Endometrium (tissue), 2 donors: Measurements from ENCODE around the gene RPL22L1.
A peak's percentile ranks its signal among the peaks of the same experiment; 100 is the strongest.
"Not testable (repeated sequence)": the region's sequence is repeated elsewhere in the genome, so short reads cannot be mapped to it uniquely, and the experiment has no call there.

ENCODE experiments used
- FAIRE-seq: peaks from 2 replicates; lab custom pipeline; 2012; peaks lifted over from hg19 to GRCh38; lab: Jason Lieb, UNC
- donor health status: control.
- donor health status: control.

Gene RPL22L1

DNA sequence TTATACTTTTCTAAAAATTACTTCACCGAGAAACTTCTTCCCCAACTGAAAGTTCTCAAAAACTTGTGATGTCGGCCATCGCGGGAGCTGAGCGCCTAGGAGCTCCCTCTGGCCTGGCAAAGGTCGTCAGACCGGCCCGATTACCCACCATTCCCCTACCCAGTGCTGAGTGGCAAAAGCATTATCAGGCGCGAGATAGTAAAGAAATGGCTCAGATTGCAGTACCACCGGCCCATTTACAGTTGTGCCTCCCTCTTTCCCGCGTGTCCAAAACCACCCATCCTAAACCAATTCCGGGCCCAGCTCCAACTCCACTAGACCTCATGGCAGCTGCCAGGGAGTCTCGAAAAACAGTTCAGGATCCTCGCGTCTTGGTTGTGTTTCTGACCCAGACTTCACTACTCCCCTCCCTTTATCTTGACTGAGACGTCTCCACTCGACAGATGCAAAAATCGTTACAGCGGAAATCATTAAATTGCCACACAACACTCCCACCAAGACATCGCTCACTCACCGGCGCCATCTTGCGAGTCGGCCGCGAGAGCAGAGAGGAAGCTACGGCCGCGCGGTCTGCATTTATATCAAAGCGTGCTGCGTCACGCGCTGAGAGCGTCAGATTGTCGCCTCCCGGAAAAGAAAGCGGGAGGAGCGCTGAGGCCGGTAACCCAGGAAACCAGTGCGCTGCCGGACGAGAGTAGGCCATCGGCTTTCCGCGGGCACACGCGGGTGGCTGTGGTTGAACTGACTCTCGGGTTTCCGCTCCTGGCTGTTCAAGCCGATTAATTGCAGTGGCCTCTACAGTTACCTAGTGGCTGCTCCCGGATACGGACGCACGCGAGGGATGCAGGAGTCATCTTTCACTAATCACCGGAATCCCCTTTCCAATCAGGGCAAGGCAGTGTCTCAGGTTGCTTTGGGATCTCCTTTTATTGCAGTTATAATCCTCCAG lies at the start of gene RPL22L1:
Gene RPL22L1, minus strand, starts transcription at position 551 of the 949 bp plus-strand sequence. Its CDS starts 28 bp downstream, at position 523.
- peak; percentile 87 for FAIRE-seq

DNA sequence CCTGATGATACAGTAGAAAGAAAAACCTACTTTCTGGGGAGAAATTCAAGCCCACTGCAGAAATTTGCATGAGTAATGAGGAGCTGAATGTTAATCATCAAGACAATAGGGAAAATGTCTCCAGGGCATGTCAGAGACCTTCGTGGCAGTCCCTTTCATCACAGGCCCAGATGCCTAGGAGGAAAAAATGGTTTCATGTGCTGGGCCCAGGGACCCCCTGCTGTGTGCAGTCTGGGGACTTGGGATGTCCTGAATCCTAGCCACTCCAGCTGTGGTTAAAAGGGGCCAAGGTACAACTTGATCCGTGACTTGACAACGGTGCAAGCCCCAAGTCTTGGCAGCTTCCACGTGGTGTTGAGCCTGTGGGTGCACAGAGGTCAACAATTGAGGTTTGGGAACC lies 48.7 kb upstream of the RPL22L1 start:
- FAIRE-seq: no peak

GRCh38 chr3:170914690-170915089 lies 44.7 kb upstream of the RPL22L1 start:
- FAIRE-seq: no peak

- no peak for FAIRE-seq
These were observed 44.2 kb upstream of the RPL22L1 start for GRCh38 chr3:170914212-170914611.

DNA sequence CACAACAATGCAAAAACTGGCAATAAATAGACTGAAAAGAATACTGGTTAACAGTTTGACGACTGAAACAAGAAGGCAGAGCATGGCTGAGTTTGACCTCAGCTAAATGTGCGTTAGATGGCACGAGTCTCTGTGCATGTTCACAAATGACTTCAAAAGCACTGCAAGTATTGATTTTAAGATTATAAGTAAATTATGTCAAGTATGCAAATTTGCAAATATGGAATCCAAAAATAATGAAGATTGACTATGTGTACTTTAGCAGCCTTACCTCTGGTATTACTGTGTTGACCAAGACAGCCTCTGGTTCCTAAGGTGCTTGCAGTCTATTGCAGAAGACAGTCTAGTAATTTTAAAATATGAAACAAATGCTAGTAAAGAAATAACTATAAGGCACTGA lies 41.1 kb upstream of the RPL22L1 start:
- FAIRE-seq: no peak

DNA sequence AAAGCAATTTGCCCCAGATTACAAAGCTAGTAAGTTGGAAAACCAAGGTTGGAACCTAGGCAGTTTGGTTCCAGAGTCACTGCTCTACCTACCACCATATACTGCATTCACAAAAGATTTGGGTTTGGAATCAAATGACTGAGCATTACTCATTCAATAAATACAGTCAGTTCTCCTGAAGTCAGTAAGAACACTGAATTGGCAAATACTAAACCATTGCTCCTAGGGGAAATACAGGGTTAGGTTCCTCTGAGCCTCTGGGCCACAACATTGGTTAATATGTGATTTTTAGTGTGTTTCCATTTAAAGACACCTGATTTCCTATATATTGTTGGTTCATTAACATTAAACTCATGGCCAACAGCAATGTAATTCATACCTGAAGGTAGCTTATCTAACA lies 40.5 kb upstream of the RPL22L1 start:
- FAIRE-seq: no peak

DNA sequence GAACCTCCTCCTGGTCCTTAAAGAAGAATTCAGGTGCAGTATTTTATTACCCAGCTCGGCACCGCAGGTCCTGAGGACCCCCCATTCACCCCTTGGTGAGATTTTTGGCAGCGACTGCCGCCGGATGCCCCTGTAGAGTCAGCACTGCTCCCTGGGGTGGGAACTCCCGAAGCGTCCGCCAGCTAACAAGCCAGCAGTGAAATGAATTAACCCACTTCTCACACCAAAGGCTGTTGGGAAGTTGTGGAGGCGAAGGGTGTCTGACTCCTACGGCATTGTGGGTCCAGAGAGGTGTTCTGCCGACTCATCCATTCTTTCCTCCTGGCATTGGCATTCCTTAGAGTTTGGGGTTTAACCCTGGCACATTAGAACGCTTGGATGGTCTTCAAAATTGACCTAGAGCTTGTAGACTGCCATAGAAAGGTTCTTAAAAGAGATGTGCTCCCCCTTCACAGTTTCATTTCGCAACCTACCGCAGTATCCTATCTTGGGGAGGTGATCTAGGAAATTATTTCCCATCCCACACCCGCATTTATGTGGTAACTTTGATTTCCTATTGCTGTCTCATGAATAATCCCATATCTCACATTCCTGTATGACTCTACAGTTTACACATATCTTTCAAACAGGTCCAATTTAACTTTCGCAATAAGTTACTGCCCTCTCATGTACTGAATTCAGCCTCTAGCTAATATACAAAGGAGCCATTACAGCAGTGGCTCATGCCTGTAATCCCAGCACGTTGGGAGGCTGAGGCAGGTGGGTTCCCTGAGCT lies 39.3 kb upstream of the RPL22L1 start:
- FAIRE-seq: no peak

- FAIRE-seq: no peak
These were observed 38.5 kb upstream of the RPL22L1 start, which contains the start of gene EIF5A2 for GRCh38 chr3:170908235-170909116. Gene EIF5A2 (minus strand): TSS chr3:170908637. CDS start chr3:170907806, 831 bp downstream.

- FAIRE-seq: no peak
These were observed 37.7 kb upstream of the RPL22L1 start for GRCh38 chr3:170907637-170908234.

GRCh38 chr3:170905862-170906261 lies 35.9 kb upstream of the RPL22L1 start:
- no peak for FAIRE-seq

DNA sequence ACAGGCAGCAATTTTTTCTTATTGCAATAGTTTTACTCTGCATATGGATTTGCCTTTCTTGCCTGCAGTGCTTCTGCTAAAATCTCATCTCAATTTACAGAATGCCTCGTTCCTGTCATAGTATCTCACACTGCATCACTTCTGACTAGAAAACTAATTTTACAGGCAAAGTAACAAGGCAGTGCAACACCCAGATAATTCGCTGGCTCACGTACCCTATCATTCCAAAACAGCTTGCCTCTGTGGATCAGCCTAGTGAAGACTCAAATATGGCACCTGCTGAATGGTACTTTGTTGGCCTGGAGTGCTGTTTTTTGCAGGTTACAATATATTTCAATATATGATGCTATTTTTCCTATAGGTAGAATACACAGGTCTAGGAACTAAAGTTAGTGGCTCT lies 33.1 kb upstream of the RPL22L1 start:
- FAIRE-seq: no peak

GRCh38 chr3:170899455-170899854 lies 29.5 kb upstream of the RPL22L1 start:
- FAIRE-seq: no peak

DNA sequence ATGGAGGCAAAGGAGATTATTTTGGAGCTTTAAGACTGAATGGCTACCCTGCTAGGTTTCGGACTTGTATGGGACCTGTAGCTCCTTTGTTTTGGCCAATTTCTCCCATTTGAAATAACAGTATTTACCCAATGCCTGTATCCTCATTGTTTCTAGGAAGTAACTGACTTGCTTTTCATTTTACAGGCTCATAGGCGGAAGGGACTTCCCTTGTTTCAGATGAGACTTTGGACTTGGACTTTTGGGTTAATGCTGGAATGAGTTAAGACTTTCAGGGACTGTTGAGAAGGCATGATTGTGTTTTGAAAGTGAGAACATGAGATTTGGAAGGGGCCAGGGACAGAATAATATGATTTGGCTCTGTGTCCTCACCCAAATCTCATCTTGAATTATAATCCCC lies 28.0 kb upstream of the RPL22L1 start:
- FAIRE-seq: no peak

DNA sequence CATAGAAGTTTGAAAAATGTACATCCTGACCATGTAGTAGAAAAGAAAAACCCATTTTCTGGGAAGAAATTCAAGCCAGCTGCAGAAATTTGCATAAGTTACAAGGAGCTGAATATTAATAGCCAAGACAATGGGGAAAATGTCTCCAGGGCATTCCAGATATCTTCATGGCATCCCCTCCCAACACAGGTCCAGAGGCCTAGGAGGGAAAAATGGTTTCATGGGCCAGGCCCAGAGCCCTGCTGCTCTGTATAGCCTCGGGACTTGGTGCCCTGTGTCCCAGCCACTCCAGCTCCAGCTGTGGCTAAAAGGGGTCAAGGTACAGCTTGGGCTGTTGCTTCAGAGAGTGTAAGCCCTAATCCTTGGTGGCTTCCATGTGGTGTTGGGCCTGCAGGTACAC lies 27.2 kb upstream of the RPL22L1 start:
- FAIRE-seq: not testable (repeated sequence)

DNA sequence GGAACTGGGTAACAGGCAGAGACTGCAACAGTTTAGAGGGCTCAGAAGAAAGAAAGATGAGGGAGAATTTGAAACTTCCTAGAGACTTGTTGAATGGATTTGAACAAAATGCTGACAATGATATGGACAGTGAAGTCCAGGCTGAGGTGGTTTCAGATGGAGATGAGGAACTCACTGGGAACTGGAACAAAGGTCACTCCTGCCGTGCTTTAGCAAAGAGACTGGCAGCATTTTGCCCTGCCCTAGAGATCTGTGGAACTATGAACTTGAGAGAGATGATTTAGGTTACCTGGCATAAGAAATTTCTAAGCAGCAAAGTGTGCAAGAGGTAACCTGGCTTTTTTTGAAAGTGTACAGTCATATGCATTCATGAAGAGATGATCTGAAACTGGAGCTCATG lies 26.8 kb upstream of the RPL22L1 start:
- no peak for FAIRE-seq

GRCh38 chr3:170896333-170896732 lies 26.3 kb upstream of the RPL22L1 start:
- FAIRE-seq: not testable (repeated sequence)

DNA sequence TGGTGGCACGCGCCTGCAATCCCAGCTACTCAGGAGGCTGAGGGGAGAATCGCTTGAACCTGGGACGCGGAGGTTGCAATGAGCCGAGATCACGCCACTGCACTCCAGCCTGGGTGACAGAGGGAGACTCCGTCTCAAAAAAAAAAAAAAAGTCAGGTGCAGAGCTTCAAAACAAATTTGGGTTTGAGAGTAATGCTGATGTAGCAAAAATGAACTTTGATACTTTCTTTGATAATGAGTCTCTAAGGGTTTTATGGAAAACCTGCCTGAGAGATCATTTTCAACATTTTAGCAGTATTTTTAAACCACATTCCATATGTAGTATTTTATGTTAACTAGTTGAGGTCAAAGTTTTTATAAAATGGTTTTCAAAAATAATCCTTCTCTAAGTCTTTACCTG lies 23.9 kb upstream of the RPL22L1 start:
- no peak for FAIRE-seq

- no peak for FAIRE-seq
These were observed 19.6 kb upstream of the RPL22L1 start for GRCh38 chr3:170889630-170890029.

DNA sequence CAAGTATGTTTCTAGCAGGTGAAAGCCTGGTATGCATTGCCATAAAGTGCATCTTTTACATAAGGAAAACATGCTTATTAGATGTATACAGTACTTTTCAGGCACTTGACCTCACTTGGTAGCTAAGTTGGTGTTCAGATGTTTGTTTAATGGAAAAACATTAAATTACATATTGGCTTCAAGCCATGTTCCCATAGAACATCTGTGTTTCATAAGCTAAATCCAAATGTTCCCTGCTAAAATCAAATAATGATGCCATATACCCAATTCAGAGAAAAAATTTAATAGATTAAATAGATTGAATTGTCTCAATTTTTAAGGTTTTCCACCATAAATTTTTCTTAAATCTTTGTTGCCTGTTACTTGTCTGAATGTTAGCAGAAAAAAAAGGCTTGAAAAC lies 19.1 kb upstream of the RPL22L1 start:
- FAIRE-seq: no peak

DNA sequence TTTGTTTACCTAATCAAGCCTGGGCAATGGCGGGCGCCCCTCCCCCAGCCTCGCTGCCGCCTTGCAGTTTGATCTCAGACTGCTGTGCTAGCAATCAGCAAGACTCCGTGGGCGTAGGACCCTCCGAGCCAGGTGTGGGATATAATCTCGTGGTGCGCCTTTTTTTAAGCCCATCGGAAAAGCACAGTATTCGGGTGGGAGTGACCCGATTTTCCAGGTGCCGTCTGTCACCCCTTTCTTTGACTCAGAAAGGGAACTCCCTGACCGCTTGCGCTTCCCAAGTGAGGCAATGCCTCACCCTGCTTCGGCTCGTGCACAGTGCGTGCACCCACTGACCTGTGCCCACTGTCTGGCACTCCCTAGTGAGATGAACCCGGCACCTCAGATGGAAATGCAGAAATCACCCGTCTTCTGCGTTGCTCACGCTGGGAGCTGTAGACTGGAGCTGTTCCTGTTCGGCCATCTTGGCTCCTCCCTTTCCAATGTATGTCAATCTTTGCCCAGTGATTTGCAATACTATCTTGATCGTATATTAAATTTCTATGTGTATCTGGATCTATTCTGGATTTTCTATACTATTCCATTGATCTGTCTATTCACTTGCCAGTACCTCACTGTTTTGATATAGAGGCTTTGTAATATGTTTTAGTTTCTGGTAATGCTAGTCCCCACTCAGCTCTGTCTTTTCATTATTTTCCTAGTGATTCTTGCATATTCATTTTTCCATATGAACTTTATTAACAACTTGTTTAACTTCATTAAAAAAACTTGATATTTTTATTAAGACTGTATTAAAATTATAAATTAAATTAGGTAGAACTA lies 14.3 kb upstream of the RPL22L1 start:
- not testable (repeated sequence) for FAIRE-seq

DNA sequence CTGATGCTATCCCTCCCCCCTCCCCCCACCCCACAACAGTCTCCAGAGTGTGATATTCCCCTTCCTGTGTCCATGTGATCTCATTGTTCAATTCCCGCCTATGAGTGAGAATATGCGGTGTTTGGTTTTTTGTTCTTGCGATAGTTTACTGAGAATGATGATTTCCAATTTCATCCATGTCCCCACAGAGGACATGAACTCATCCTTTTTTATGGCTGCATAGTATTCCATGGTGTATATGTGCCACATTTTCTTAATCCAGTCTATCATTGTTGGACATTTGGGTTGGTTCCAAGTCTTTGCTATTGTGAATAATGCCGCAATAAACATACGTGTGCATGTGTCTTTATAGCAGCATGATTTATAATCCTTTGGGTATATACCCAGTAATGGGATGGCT lies 8.7 kb upstream of the RPL22L1 start:
- FAIRE-seq: not testable (repeated sequence)
